Chondrocyte (in vitro differentiated cells): ENCODE data around the gene RAB3IL1. TPM values are rescaled to one million over a fixed set of nuclear protein-coding genes. Genes with fewer than 3 reads are reported as not detected.
A peak's percentile ranks its signal among the peaks of the same experiment; 100 is the strongest.
"Not testable (repeated sequence)": the region's sequence is repeated elsewhere in the genome, so short reads cannot be mapped to it uniquely, and the experiment has no call there.

Experiments
- DNase-seq: peaks from one replicate; pipeline ENCODE4 v3.0.0; 2021; ENCODE audit warnings: mixed read lengths, low spot score
- H3K27ac Mint-ChIP-seq: one replicate; pipeline ENCODE4 v1.8.0; 2021; ENCODE audit warnings: mild to moderate bottlenecking, moderate library complexity, mixed read lengths; ENCODE audit not compliant: unreplicated experiment
- H3K27me3 Mint-ChIP-seq: 2 replicates; pipeline ENCODE4 v1.8.0; 2021; ENCODE audit warnings: low read depth, mixed read lengths
- H3K36me3 Mint-ChIP-seq: 2 replicates; pipeline ENCODE4 v1.8.0; 2021; ENCODE audit warnings: low read depth, mixed read lengths
- H3K4me1 Mint-ChIP-seq: 2 replicates; pipeline ENCODE4 v1.8.0; 2021; ENCODE audit warnings: low read depth, mild to moderate bottlenecking, mixed read lengths
- H3K4me3 Mint-ChIP-seq: one replicate; pipeline ENCODE4 v1.8.0; 2021; ENCODE audit warnings: mild to moderate bottlenecking, moderate library complexity, mixed read lengths; ENCODE audit not compliant: unreplicated experiment
- H3K9me3 Mint-ChIP-seq: 2 replicates; pipeline ENCODE4 v1.8.0; 2021; ENCODE audit warnings: low read depth, mixed read lengths
- long read RNA-seq: library from polyadenylated mRNA; stranded (forward); transcript quantifications from one replicate; pipeline ENCODE4 v2.0.0, GENCODE V29; 2021
- total RNA-seq: library from RNA; stranded (reverse); gene quantifications from 3 replicates; pipeline ENCODE4 v1.2.1, GENCODE V29; 2021
- TF ChIP-seq, protein P1 (sequence below): fragments of 200-600 bp; sonication (generic); IDR thresholded peaks from 2 replicates; pipeline ENCODE4 v1.5.0; 2021; ENCODE audit warnings: antibody characterized with exemption, mild to moderate bottlenecking, moderate library complexity

RAB3IL1 gene
- total RNA-seq, result 9.7 to 24.7 TPM (median 24.1 TPM) in 3 replicates
- long read RNA-seq, transcript RAB3IL1-202 (10 exons, 2,284 nt), result major isoform, 48 of 70 reads
- long read RNA-seq, partial matches to known transcripts, result 5 of 70 reads
- long read RNA-seq, other reads (novel, unspliced or antisense), result 17 of 70 reads

DNA sequence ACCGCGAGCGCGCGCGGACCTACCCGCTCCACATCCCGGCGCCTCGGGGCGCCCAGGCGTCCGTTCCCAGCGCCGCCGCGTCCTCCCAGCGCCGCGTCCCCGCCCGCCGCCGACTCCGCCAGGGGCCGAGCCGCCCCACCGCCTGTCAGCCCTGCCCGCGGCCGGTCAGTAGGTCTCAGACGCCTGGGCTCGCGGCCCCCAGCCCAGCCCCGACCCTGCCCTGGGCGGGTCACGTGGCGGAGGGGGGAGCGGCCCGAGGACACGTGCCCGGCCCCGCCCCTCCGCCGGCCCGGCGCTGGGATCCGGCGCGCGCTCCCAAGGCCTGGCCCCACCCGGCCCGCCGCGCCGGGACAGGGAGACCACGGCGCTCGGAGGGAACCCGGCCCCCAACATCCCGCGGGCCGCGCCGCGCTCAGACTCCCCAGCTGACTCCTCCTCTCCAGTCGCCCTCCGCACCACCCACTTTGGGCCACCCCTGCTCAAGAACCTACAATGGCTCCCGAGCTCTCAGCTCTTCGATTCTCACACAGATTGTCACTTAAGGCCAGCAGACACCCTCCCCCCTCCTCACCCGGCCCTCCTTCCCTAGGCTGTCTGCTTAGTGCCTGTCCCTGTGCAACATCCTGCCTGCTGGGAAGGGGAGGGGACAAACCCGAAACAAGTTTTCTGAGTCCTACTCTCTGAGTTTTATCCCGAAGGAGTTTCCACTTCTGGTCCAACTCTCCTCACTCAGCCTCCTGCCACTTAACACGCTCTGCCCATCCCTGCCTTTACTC, at the start of gene RAB3IL1:
TSS of gene RAB3IL1 (minus strand) at position 233 of the 776 bp plus-strand sequence. CDS start at position 34, 199 bp downstream.
- TF ChIP-seq, protein P1, sequence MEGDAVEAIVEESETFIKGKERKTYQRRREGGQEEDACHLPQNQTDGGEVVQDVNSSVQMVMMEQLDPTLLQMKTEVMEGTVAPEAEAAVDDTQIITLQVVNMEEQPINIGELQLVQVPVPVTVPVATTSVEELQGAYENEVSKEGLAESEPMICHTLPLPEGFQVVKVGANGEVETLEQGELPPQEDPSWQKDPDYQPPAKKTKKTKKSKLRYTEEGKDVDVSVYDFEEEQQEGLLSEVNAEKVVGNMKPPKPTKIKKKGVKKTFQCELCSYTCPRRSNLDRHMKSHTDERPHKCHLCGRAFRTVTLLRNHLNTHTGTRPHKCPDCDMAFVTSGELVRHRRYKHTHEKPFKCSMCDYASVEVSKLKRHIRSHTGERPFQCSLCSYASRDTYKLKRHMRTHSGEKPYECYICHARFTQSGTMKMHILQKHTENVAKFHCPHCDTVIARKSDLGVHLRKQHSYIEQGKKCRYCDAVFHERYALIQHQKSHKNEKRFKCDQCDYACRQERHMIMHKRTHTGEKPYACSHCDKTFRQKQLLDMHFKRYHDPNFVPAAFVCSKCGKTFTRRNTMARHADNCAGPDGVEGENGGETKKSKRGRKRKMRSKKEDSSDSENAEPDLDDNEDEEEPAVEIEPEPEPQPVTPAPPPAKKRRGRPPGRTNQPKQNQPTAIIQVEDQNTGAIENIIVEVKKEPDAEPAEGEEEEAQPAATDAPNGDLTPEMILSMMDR, result no peak
- Mint-ChIP-seq H3K4me1 (peaks cover 39% of the 10 kb centered on the region), H3K27me3 (no peaks in the 10 kb centered on the region), H3K9me3 (no peaks in the 10 kb centered on the region), H3K36me3 (no peaks in the 10 kb centered on the region), H3K27ac (peak within 1 kb of the TSS; percentile 80), H3K4me3 (peak within 1 kb of the TSS; percentile 88)
- DNase-seq, result peak; percentile 78

- Mint-ChIP-seq H3K4me3 (peak overlapping the region; percentile 91), H3K27ac (peak overlapping the region; percentile 87), H3K27me3 (no peaks in the 10 kb centered on the region), H3K36me3 (peaks cover 28% of the 10 kb centered on the region), H3K9me3 (no peaks in the 10 kb centered on the region), H3K4me1 (peaks cover 78% of the 10 kb centered on the region)
- DNase-seq, result no peak
- TF ChIP-seq, protein P1, result no peak
These were observed 49.4 kb upstream of the RAB3IL1 start for GRCh38 chr11:61966734-61967115.

- Mint-ChIP-seq H3K27ac (peak overlapping the region; percentile 87), H3K4me1 (peaks cover 68% of the 10 kb centered on the region), H3K36me3 (peaks cover 28% of the 10 kb centered on the region), H3K4me3 (peak overlapping the region; percentile 91)
- DNase-seq, H3K27me3 Mint-ChIP-seq, H3K9me3 Mint-ChIP-seq: not testable (repeated sequence)
These were observed 47.4 kb upstream of the RAB3IL1 start for GRCh38 chr11:61964666-61965271.

GRCh38 chr11:61964058-61964665, 46.8 kb upstream of the RAB3IL1 start:
- H3K4me1 Mint-ChIP-seq, result peaks cover 62% of the 10 kb centered on the region
- no peak for DNase-seq
- TF ChIP-seq, protein P1, result no peak
- no peaks in the 10 kb centered on the region for H3K9me3 Mint-ChIP-seq
- H3K36me3 Mint-ChIP-seq, result peaks cover 28% of the 10 kb centered on the region
- H3K4me3 Mint-ChIP-seq, result peak overlapping the region; percentile 91
- H3K27me3 Mint-ChIP-seq, result no peaks in the 10 kb centered on the region
- H3K27ac Mint-ChIP-seq, result peak overlapping the region; percentile 87

GRCh38 chr11:61963282-61964057, 46.1 kb upstream of the RAB3IL1 start:
- Mint-ChIP-seq H3K27ac (peak overlapping the region; percentile 87), H3K4me1 (peaks cover 55% of the 10 kb centered on the region), H3K9me3 (no peaks in the 10 kb centered on the region), H3K27me3 (no peaks in the 10 kb centered on the region), H3K36me3 (peaks cover 28% of the 10 kb centered on the region), H3K4me3 (peak overlapping the region; percentile 91)
- DNase-seq, result no peak
- TF ChIP-seq, protein P1, result no peak
